T-helper 9 cell (primary cell): Measurements from ENCODE around the gene MMP1.

Experiments used
- DNase-seq: peaks from one replicate; pipeline ENCODE4 v3.0.0-alpha.2; 2020
- total RNA-seq, 2 donors: gene quantifications; one replicate each; lab custom pipeline; 2026; lab: John Stamatoyannopoulos, UW

Gene MMP1
- total RNA-seq: 0 to 0.07 reads per million in 2 donors

DNA sequence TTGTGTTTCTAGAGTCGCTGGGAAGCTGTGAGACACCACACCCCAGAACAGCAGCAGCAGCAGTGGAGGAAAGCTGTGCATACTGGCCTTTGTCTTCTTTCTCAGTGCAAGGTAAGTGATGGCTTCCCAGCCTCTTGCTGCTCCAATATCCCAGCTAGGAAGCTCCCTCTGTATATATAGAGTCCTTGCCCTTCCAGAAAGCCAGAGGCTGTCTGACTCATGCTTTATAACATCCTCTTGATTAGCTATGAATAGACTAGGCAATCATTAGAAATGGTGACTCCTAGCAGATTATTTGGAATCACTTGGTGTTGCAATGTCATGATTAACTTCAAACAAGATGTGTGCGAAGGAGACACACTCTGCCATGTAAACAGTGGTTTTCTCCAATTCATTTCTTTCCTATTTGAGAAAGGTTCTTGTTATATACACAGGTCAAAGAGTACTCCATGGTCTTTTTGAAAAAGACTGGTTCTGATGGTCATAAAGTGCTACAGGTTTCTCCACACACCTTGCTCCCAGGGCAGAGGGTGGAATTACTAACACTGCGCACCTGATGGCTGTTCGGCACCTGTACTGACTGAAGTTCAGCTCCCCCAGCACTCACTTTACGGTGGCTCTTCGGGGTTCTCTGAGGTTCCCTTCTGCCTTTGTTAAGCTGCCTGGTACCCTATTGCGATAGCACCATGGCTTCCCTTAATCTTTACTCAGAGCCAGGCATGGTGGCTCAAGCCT lies at the start of gene MMP1:
TSS of gene MMP1 (minus strand) at position 149 of the 735 bp plus-strand sequence. CDS start at position 81, 68 bp downstream.
- no peak for DNase-seq

DNA sequence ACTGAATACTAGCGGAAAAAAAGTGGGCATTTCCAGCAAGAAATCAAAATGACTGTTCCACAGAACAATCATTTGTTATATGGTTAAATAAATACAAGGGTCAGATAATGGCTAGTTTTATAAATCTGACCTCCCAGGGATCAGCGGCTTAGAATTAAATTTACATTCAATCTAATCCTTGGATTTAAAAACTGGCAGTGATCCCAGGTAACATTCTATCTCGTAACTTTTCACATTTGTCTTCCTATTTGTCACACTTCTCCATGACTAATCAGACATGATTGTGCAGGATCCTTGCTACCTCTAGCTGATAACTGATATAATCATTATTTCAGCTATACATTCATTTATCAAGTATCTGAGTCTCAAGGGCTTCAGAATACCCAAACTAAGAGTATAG lies 48.3 kb upstream of the MMP1 start:
- no peak for DNase-seq

DNA sequence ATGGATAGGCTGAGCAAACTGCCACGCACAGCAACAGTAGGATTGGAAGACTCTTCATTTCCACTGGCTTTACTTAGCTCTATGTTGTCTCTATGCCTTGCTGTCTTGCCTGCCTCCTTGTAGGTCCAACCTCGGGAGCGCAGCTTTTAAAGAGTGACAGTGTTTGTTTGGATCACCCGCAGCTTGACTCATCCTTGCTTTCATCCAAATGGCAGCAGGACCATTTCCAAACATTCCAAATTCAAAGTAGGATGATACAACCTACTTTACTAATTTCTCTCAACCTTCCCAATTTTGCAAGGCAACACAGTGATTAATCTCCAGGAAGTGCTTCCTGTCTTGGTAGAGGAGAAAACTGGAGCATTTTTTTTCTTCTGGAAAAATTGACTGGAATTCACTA lies 45.5 kb upstream of the MMP1 start, which contains the start of gene MMP3:
TSS of gene MMP3 (minus strand) at position 121 of the 400 bp plus-strand sequence. CDS start at position 58, 63 bp downstream.
- no peak for DNase-seq

DNA sequence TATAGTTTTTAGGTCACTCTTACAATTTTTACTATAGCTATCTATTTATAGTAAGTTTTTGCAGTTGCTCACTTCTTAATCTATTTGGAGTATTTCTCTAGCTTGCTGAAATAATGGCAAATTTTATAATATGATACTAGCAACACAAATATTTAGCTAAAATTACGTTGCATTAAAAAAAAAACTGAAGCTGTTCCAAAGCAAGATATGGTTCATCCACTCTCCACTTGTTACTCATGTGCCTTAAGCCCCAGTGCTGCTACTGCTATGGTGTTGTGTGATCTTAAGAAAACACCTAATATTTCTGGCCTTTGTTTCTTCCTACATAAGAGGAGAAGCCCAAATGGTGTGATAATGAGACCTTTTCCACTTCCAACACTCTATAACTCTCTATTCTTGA lies 45.0 kb upstream of the MMP1 start:
- DNase-seq: no peak

DNA sequence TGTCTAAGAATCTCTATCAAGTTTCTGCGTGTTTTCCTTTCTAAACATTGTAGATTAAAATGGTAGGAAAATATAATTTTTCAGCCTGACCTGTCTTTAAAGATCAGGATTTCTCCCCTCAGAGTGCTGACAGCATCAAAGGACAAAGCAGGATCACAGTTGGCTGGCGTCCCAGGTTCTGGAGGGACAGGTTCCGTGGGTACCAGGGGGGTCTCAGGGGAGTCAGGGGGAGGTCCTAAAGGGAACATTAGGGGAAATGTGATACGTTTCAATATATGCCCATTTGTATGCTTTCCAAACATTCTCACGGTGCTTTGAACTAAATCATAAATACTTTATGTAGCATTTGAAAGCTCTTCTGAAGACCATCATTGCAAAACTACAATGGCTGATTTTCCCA lies 42.1 kb upstream of the MMP1 start:
- no peak for DNase-seq

DNA sequence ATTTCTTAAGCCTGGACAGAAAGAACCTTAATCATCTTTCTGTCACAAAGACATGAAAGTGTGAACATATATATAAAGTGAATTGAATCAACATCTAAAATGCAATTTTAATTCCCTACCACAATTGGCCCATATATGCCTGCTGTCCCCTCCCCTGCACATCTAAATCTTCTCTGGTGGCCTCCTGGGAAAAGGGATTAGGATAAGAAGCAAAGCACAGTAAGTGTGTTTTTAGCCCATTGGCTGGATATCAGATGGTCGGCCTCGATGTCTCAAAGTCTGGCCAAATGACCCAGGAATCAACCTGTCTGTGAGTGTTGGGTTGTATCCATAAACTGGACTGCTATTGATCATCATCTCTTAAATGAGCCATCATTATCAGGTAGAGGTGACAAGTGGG lies 39.7 kb upstream of the MMP1 start:
- no peak for DNase-seq

DNA sequence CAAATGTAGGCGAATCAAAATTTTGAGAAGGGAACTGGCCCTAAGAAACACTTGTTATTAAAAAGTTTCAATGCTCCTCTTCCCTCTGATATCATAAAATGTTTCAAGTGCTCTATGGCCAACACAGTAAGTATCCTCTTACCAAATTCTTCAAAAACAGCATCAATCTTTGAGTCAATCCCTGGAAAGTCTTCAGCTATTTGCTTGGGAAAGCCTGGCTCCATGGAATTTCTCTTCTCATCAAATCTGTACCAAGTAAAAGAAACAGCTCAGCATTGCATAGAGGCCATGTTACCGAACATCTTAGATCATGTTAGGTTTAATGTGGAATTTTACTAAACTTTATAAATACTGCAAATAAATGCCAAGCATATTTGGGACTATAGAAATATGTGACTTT lies 39.2 kb upstream of the MMP1 start:
- DNase-seq: no peak

DNA sequence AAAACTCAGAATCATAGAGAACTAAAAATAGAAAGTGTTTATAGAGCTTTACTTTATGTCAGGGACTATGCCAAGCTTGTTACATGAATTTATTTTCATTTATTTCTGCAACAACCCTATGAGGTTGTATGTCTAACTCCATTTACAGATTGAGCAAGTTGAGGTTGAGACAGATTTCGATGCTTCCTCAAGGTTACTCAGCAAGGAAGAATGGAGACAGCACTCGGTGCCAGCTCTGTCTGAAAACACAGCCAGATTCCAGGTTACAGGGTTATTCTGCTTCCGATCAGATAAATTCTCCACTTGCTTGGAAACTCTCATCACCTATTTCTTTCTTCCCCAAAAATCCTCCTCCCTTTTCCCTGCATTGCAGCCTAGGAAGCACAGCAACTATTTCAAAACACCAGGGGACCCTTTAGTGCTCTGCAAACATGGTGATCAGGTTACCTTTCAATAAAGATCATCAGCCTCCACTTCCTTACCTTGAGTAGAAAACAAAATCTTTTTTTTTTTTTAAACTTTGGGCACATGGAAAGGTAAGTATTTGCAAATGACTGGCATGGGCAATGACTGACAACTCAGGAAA lies 38.4 kb upstream of the MMP1 start:
- no peak for DNase-seq

DNA sequence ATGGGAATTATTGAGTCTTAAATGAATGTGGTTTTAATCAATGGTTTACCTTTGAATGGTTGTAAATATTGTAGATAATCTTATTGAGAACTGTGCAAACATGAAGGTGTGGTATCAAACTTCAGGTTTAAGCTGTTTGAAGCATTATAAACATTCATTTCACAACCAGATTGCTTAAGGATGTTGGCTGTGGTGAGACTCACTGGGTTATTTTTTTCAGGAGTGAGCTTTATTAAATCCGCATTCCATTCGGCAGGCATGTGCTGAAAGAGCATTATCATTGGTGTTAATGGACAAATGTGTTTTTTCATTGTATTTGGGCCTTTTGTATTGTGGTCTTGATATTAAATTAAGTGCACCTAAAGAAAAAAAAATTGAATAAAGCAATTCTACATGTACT lies 35.8 kb upstream of the MMP1 start:
- no peak for DNase-seq

DNA sequence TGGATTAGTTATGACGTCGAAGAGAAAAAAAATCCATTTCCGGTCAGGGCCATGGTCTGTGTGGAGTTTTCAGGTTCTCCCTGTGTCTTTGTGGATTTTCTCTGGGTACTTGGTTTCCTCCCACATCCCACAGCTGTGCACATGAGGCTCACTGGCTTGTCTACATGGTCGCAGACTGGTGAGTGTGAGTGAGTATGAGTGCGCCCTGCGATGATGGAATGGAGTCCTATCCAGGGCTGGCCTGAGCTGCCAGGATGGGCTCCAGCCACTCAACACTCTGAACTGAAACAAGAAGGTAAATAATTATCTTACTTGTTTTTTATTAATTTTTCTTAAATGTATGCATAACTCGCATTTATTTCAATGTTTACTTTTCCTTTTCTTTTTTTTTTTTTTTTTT lies 34.7 kb upstream of the MMP1 start:
- no peak for DNase-seq

DNA sequence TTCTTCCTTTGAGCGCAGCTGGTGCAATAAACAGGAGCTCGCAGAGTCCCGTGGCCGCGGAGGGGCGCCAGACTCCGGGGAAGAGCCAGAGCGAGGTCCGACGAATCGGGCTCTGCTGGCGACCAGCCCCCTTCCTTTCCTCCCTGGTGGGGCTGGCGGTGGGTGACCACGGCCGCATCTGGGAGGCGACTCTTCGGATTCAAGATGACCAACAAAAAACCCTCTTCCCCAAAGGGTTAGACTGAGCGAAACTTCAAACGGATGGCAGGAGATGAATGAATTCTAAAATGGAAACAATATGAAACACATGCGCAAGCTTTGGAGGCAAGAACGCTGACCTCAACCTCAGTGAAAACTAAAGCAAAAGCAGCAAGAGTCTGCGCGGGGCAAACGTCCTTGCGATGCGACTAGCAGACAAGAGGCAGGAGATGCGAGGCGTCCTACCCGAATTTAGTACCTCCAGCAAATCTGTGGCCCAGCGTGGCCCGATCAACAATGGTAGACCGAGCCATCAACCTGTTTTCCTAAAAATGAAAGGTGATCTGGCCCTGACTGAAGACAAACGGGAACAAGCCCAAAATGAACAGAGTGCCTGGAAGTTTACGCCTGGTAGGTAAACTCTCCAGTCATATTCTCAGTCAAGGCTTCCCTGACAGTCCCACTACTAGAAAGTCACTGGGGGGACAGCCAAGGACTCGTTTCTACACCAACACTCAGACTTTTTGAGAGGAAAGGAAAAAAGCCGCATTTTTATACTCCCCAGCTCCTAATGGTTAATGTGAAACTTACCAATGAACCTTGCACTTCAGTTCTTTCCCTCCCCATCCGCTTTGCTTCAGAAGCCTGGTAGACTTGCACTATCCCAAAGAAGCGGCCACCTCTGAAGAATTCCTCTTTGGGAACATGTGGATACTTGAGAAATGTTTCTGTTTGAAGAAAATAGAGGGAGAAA lies 33.8 kb upstream of the MMP1 start:
- DNase-seq: no peak

DNA sequence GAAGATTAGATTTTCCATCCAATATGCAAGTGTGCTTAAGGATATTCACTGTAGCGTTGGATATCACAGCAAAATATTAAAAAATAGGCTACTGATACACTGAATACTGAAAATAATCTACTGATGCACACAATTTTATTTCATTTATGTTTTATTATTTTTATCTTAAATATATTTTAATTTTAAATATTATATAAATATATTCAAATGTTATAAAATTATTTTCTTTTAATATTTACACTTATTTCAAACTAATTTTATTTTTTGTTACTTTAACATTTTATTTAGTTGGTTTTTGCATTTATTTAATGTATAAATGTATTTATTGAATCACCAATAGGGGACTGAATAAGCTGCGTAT lies 33.1 kb upstream of the MMP1 start:
- no peak for DNase-seq

DNA sequence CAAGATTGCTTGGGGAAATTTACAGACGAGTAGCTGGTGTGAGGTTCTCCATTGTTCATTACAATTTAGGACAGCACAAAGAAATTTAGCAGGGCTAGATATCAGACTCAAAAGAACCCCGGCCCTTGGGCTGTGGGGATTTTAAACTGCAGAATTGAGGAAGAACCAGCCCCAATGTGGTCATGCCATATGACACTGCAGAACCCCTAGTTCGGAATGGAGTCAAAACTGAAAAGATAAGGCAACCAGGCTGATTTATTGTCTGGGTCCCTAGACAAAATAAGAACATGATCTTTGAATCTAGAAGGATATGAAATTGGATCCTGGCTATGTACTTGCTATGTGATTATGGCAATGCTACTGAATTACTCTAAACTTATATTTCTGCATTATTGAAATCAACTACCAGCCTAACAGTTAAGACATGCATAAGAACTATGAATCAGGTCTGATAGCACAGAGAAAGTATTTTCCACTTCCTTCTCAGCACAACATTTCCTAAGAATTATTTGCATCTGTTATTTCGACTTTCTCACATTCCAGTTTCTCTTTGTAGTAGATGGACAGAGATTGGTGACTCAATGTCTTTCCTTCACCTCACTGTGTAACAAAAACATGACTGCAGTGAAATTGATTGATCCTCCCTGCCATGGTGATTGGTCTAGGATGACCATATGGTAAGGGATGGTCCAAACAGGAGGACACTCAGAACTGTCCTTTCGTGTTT lies 32.2 kb upstream of the MMP1 start:
- no peak for DNase-seq

DNA sequence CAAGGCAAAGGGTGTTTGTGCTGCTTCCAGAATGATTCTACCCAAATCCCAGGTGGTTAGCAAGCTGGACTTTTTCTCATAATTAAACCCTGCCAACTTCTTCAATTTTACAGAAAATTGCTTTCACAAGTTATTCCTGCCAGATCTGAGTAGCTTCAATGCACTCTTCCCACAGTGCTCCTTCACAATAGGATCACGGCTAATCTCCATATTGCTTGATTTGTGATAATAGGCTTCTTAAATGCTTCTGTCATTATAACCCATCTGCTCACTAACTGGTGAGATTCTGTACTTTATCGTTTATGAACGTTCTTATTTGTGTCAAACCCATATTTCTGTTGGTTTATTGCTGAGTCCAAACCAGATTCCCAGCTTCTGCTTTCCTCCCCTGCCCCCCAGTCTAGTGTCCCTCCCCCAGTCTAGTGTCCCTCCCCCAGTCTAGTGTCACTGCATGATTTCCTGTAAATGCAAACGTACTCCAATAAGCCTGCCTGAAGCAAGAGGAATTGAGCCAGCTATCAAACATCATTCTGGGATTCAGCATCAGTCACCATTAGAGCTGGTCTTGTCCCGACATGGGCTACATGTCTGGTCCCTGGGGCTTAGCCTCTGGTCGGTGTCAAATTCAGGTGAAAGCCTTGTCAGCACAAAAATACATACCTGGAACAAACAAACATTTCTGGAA lies 31.5 kb upstream of the MMP1 start:
- no peak for DNase-seq

DNA sequence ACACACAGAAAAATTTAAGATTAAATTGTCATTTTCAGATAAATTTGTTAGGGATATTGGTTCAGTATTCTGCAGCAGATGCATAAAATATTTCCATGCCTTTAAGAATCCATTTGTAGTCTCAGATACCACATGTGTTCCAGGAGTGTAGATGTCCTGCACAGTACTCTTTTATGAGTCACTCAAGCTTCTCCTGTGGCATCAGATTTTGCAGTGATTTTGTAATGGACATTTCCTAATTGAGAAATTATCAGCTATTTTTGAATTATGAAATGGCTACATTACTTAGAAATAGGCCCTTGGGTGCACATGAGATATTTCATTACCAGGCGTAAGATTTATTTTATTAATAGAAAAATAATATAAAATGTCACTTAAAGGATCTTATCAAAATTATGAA lies 26.6 kb upstream of the MMP1 start:
- DNase-seq: no peak

DNA sequence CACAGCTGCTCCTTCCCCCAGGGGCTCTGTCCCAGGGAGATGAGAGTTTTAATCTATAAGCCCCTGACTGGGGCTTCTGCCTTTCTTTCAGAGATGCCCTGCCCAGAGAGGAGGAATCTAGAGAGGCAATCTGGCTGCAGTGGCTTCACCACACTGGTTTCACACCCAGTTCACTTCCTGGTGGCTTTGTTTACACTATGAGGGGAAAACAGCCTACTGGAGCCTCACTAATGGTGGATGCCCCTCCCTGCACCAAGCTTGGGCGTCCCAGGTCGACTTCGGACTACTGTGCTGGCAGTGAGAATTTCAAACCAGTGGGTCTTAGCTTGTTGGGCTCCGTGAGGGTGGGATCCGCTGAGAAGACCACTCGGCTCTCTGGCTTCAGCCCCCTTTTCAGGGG lies 21.5 kb upstream of the MMP1 start:
- no peak for DNase-seq

DNA sequence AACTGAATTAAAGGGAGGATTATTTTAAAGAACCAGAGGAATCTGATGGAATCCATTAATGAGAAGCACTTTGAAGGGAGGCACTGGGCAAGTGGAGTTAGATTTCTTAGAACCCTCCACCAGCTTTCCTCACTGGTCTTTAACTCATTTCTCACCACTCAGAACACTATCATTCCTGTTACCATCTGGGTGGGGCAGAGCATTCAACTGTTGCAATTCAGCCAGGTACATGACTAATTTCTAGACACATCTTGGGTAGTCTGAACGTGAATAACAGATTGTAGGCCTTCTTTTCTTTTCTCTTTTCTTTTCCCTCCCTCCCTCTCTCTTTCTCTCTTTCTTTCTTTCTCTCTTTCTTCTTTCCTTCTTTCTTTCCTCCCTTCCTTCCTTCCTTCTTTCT lies 15.5 kb upstream of the MMP1 start:
- DNase-seq: no peak

DNA sequence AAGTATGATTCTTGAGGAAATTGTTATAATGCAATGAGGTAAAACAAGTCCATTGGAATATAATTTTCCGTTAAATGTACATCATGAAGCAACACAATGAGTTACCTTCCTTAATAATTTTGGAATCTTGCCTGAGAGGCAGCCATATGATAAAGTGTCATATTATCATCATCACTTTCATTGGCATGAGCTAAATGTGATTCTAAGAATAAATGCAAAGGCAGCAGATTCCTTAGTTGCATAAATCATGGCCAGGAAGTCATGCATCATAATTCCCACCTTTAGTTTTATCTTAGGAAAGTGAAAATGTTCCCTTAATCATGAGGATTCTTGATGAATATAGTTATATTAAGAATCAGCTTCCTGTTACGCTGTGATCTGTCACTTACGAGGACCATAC lies 14.2 kb upstream of the MMP1 start:
- DNase-seq: no peak

DNA sequence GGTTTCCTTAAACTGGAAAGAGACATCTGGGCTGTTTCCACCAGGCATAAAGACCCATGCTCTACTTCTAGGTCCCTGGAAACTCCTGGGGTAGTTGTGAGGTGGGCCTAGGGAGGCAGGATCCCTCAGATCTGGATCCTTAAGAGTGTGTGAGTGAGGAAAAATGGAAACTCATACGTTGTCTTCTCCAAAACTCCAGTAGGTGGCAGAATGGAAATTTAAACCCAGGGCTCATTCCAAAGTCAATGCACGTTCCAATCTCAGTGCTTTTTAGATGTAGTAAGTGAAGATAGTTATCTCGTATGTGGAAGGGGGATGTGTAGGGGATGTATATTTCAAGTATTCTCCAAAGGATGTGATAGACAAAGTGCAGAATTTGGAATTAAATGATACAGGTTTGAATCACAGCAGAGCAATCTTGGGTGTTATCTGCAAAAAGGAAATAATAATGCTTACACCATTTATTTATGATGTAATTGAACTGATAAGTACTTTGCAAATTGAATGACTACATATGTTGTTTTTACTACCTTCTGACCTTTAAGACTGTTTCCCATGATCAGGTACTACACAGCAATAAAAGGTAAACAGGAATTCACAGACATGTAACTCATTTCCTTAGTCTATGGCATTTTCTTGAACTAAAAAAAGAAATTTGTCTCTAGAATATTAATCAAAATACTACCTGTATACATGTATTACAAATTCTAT lies 13.1 kb upstream of the MMP1 start:
- DNase-seq: no peak

DNA sequence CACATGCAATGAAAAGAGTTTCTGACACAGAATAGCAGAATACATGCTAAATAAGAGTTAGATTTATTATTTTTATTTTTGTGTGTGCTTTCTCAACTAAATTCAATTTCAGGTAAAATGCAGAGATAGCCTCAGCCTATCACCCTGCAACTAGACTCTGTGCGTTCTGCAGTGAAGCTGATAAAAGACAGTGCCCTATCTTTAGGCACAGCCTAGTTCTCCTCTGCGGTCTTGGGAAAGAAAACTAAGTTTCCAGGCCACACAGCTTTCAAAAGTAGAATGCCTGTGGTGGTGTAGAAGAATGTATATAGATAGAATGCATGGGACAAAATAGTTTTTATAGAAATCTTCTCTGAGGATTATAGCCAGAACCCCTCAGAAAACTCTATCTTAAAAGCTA lies 12.0 kb upstream of the MMP1 start:
- no peak for DNase-seq

DNA sequence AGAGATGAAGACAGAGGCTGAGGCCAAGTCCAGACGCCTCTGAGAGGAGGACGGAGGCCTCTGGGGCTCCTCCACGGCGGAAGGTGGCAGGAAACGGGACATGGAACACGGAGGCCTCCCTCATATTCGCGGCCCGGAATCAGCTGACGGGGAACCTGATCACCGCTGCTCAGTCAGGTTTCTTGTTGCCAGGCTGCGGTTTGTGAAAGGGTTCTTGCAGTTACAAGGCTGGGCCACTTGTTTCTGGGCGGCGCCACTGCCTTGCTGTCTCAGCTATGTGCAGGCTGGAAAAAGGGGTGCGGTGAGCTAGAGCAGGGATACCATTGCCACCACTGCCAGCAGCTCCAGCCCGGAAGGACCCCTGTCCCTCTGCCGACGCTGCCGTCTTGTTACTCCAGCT lies 10.0 kb upstream of the MMP1 start:
- DNase-seq: no peak

DNA sequence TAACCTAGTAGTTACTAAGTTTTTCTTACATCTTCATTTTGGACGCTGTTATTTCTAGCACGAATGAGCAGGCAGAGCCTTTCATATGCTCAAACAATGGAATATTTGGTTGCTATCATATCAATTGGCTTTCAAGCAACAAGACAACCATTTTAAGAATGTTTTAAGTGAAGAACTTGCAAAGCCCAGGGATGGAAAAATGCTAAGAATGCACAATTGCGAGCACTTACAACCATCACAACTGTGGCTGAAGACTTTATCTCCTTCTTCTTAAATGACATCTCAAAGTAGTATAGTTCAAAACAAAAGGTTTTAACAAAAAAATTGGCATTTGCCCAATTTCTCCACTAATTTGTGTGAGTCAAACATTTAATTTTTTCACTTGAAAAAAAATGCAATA lies 8.3 kb upstream of the MMP1 start:
- DNase-seq: no peak
